Neural crest cell (in vitro differentiated cells): ENCODE data around the gene UBAP1L. TPM values are rescaled to one million over a fixed set of nuclear protein-coding genes. Genes with fewer than 3 reads are reported as not detected.

Experiments
- DNase-seq: peaks from one replicate; pipeline ENCODE4 v3.0.0; 2021; ENCODE audit warnings: low read depth, mixed read lengths, low spot score
- H3K27ac Mint-ChIP-seq: one replicate; pipeline ENCODE4 v1.8.0; 2021; ENCODE audit warnings: mild to moderate bottlenecking, mixed read lengths; ENCODE audit not compliant: unreplicated experiment
- H3K27me3 Mint-ChIP-seq: 2 replicates; pipeline ENCODE4 v1.8.0; 2021; ENCODE audit warnings: low read depth, mild to moderate bottlenecking, mixed read lengths
- H3K36me3 Mint-ChIP-seq: 2 replicates; pipeline ENCODE4 v1.8.0; 2021; ENCODE audit warnings: low read depth, mild to moderate bottlenecking, mixed read lengths
- H3K4me1 Mint-ChIP-seq: 2 replicates; pipeline ENCODE4 v1.8.0; 2021; ENCODE audit warnings: mixed read lengths
- H3K4me3 Mint-ChIP-seq: one replicate; pipeline ENCODE4 v1.8.0; 2021; ENCODE audit warnings: mild to moderate bottlenecking, mixed read lengths
- H3K9me3 Mint-ChIP-seq: 2 replicates; pipeline ENCODE4 v1.8.0; 2021; ENCODE audit warnings: mixed read lengths
- total RNA-seq: library from RNA; stranded (reverse); gene quantifications from 2 replicates; pipeline ENCODE4 v1.2.1, GENCODE V29; 2021
- TF ChIP-seq, protein P1 (sequence below): fragments of 200-600 bp; sonication (generic); conservative IDR thresholded peaks from 2 replicates; pipeline ENCODE4 v1.5.0; 2021; ENCODE audit warnings: antibody characterized with exemption, mild to moderate bottlenecking

UBAP1L gene
- total RNA-seq, 1 donor from 2014 or later = 3.6 TPM

DNA sequence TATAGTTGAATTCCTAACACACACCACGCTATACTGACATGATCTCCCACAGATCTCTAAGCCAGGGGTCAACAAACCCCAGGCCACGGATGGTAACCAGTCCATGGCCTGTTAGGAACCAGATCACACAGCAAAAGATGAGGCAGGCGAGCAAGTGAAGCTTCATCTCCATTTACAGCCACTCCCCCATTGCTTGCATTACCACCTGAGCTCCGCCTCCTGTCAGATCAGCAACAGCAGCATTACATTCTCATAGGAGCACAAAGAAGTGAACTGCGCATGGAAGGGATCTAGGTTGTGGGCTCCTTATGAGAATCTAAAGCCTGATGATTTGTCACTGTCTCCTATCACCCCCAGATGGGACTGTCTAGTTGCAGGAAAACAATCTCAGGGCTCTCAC, 15.9 kb upstream of the UBAP1L start:
- H3K4me1 Mint-ChIP-seq = peaks cover 28% of the 10 kb centered on the region
- H3K36me3 Mint-ChIP-seq = peaks cover 17% of the 10 kb centered on the region
- no peak overlapping the region for H3K27ac Mint-ChIP-seq
- H3K9me3 Mint-ChIP-seq = no peaks in the 10 kb centered on the region
- peak overlapping the region; percentile 72 for H3K4me3 Mint-ChIP-seq
- no peaks in the 10 kb centered on the region for H3K27me3 Mint-ChIP-seq
- DNase-seq = no peak
- TF ChIP-seq, protein P1, sequence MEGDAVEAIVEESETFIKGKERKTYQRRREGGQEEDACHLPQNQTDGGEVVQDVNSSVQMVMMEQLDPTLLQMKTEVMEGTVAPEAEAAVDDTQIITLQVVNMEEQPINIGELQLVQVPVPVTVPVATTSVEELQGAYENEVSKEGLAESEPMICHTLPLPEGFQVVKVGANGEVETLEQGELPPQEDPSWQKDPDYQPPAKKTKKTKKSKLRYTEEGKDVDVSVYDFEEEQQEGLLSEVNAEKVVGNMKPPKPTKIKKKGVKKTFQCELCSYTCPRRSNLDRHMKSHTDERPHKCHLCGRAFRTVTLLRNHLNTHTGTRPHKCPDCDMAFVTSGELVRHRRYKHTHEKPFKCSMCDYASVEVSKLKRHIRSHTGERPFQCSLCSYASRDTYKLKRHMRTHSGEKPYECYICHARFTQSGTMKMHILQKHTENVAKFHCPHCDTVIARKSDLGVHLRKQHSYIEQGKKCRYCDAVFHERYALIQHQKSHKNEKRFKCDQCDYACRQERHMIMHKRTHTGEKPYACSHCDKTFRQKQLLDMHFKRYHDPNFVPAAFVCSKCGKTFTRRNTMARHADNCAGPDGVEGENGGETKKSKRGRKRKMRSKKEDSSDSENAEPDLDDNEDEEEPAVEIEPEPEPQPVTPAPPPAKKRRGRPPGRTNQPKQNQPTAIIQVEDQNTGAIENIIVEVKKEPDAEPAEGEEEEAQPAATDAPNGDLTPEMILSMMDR = no peak

DNA sequence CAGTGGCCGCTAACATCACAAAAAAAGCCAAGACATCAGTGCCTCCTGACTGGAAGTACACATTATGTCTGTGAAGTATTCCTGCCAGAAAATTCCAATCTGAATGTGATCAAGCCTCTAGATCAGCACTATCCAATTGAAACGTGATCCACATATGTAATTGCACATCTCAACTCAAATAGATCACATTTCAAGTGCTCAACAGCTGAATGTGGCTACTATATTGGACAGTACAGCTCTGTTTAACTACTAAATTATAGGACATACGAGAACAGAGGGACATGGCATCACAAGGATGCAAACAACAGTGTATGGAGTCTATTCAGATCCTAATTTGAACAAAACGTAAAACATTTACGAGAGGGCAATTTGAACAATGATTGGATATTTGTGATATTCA, 542 bp upstream of the UBAP1L start:
- no peak overlapping the region for H3K4me3 Mint-ChIP-seq
- peaks cover 13% of the 10 kb centered on the region for H3K36me3 Mint-ChIP-seq
- DNase-seq = no peak
- TF ChIP-seq, protein P1 = no peak
- H3K9me3 Mint-ChIP-seq = no peaks in the 10 kb centered on the region
- peaks cover 7% of the 10 kb centered on the region for H3K4me1 Mint-ChIP-seq
- H3K27ac Mint-ChIP-seq = no peak overlapping the region
- no peaks in the 10 kb centered on the region for H3K27me3 Mint-ChIP-seq

DNA sequence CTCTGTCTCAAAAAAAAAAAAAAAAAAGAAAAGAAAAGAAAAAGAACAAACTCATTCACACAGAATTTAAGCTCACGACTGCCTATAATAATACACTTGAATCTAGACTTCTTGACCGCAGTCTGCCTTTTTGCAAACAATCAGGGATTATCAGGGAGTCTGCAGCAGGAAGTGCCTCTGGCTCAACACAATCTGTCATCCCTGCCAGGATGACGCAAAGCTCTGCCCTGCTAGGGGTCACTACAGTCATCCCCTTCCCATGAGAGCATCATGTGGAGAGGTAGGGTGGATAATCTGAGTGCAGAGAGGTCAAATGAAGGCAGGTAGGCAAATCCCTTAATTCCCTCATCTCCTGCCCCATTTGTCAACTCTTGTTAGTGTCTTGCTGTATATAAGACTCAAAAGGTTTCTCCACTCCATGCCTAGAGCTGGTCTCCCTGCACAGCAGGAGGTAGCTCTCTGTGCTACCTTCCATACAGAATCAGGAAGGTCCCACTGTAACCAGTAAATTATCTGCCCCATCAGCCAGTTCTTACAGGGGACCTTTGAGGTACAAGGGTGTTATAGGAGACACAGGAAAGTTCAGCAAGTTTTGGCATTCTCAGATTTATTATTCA, 4.2 kb downstream of the UBAP1L start:
- TF ChIP-seq, protein P1 = no peak
- Mint-ChIP-seq H3K4me1 (peaks cover 8% of the 10 kb centered on the region), H3K4me3 (no peak overlapping the region), H3K27me3 (no peaks in the 10 kb centered on the region), H3K9me3 (no peaks in the 10 kb centered on the region), H3K27ac (no peak overlapping the region), H3K36me3 (peaks cover 10% of the 10 kb centered on the region)
- DNase-seq = no peak

DNA sequence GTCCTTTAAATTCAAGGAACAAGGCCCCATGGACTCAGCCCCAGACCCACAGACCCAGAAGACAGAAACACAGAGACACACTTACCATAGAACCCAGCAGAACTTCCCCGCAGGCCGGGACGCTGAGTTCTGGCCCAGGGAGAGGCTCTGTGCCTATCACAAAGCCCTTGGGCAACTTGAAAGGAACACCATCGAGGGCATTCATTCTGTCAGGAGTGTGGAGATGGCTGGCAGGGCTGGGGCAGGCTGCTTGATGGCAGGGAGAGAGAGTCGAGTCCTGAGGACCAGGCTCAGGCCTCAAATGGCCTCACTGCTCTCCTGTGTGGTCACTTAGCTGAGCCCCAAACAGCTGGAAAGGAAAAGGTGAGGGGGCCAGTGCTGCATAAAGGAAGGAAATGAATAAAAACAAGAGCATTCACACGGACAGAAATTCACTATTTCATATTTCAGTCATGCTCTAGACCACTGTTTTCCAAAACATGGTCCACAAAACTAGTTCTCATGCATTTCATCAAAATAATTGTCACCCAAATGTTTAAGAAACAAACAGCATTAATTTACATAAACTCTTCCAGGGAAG, 8.9 kb downstream of the UBAP1L start:
- DNase-seq = no peak
- no peak overlapping the region for H3K4me3 Mint-ChIP-seq
- H3K27me3 Mint-ChIP-seq = no peaks in the 10 kb centered on the region
- TF ChIP-seq, protein P1 = no peak
- no peaks in the 10 kb centered on the region for H3K9me3 Mint-ChIP-seq
- peaks cover 12% of the 10 kb centered on the region for H3K4me1 Mint-ChIP-seq
- peak overlapping the region; percentile 43 for H3K27ac Mint-ChIP-seq
- peaks cover 11% of the 10 kb centered on the region for H3K36me3 Mint-ChIP-seq

DNA sequence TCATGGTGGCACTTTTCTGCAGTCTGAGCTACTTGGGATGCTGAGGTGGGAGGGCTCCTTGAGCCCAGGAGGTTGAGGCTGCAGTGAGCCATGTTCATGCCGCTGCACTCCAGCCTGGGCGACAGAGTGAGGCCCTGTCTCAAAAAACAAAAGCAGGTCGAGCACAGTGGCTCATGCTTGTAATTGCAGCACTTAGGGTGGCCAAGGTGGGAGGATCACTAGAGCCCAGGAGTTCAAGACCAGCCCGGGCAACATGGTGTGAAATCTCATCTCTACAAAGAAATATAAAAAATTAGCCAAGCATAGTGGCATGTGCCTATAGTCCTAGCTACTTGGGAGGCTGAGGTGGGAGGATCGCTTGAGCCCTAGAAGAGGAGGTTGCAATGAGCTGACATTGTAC, 10.0 kb downstream of the UBAP1L start:
- no peak overlapping the region for H3K27ac Mint-ChIP-seq

More for the DNA sequence above, 10.0 kb downstream of the UBAP1L start:
- H3K9me3 Mint-ChIP-seq = no peaks in the 10 kb centered on the region
- no peak for DNase-seq
- TF ChIP-seq, protein P1 = no peak
- H3K27me3 Mint-ChIP-seq = no peaks in the 10 kb centered on the region
- no peak overlapping the region for H3K4me3 Mint-ChIP-seq
- peaks cover 11% of the 10 kb centered on the region for H3K36me3 Mint-ChIP-seq
- H3K4me1 Mint-ChIP-seq = peaks cover 5% of the 10 kb centered on the region
